ENCODE measurements around the gene CFAP99.
"Not testable (repeated sequence)": the region's sequence is repeated elsewhere in the genome, so short reads cannot be mapped to it uniquely, and the experiment has no call there.

The CFAP99 gene

DNA sequence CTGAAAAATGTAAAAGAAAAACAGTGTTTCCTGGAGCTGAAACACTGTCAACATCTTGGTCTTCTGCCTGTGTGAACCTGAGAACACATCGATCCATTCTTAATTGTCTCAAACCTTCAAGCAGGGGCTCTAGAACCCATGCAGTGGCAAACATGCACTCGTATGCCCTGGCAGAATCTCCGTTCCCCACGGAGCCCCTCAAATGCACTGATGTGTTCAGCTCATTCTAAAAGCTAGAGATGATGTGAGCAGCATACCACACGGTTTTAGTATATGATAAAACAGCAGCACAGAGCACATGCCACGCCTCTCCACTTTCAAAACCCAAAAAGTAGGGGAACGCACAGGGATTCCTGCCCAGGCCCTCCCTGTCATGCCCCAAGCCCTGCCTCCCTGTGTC is 45.2 kb upstream of the CFAP99 start:
- Histone ChIP-seq H3K9ac (no peak overlapping the region), H2AFZ (no peak overlapping the region), H3K27me3 (ENCODE audit: control insufficient read depth, insufficient read depth, low read length) (no peaks in the 10 kb centered on the region), H3K4me3 (ENCODE audit: low read depth, low read length) (no peak overlapping the region), H3K9me3 (ENCODE audit: control insufficient read depth, low read length) (no peaks in the 10 kb centered on the region), H3K79me2 (no peaks in the 10 kb centered on the region), H3K27ac (no peak overlapping the region), H3K4me2 (ENCODE audit: low read length) (no peak overlapping the region), H3K4me1 (no peaks in the 10 kb centered on the region), H3K36me3 (ENCODE audit: control insufficient read depth, insufficient read depth, low read length) (no peaks in the 10 kb centered on the region)
- TF ChIP-seq, protein P1, sequence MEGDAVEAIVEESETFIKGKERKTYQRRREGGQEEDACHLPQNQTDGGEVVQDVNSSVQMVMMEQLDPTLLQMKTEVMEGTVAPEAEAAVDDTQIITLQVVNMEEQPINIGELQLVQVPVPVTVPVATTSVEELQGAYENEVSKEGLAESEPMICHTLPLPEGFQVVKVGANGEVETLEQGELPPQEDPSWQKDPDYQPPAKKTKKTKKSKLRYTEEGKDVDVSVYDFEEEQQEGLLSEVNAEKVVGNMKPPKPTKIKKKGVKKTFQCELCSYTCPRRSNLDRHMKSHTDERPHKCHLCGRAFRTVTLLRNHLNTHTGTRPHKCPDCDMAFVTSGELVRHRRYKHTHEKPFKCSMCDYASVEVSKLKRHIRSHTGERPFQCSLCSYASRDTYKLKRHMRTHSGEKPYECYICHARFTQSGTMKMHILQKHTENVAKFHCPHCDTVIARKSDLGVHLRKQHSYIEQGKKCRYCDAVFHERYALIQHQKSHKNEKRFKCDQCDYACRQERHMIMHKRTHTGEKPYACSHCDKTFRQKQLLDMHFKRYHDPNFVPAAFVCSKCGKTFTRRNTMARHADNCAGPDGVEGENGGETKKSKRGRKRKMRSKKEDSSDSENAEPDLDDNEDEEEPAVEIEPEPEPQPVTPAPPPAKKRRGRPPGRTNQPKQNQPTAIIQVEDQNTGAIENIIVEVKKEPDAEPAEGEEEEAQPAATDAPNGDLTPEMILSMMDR (IDR thresholded peaks at IDR 0.05): no peak

DNA sequence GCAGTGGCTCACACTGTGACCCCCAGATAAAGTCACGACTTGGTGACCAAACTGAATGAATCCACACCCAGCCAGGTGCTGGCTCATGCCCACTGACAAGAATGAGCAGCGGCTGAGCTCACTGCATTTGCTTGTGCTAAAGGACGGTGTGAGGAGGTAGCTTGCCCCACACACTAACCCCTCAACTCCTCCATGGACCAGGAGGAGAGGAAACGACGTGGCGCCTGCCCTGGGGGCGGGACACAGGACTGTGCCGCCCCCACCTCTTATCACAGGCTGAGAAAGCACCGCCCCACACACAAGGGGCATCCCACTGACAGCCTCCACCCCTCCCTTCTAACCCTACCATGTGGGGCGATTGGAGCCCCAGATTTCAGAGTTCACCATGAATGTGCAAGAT is 43.3 kb upstream of the CFAP99 start:
- H3K4me2 ChIP-seq (ENCODE audit: low read length): no peak overlapping the region
- TF ChIP-seq, protein P1 (IDR thresholded peaks at IDR 0.05): no peak
- H3K4me1 ChIP-seq: no peaks in the 10 kb centered on the region
- no peaks in the 10 kb centered on the region for H3K9me3 ChIP-seq (ENCODE audit: control insufficient read depth, low read length)
- no peak overlapping the region for H3K27ac ChIP-seq
- H3K36me3 ChIP-seq (ENCODE audit: control insufficient read depth, insufficient read depth, low read length): no peaks in the 10 kb centered on the region
- no peaks in the 10 kb centered on the region for H3K27me3 ChIP-seq (ENCODE audit: control insufficient read depth, insufficient read depth, low read length)
- H3K79me2 ChIP-seq: no peaks in the 10 kb centered on the region
- H2AFZ ChIP-seq: no peak overlapping the region
- H3K4me3 ChIP-seq (ENCODE audit: low read depth, low read length): no peak overlapping the region
- no peak overlapping the region for H3K9ac ChIP-seq

DNA sequence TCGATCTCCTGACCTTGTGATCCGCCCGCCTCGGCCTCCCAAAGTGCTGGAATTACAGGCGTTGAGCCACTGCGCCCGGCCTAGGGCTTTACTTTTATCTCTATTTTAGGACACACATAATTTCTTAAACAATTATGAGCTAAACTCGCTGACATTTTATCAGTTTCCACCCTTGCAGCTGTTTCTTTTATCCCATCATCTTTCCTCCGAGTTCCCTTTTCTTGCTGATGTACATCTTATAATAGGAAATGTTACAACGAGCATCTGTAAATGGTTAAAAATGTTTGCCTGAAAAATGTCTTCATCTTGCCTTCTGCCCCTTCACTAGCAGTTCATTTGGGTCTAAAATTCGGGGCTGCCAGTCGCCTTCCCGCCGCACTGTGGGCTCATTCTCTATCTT is 41.5 kb upstream of the CFAP99 start:
- TF ChIP-seq, protein P1 (IDR thresholded peaks at IDR 0.05): no peak
- Histone ChIP-seq H3K27ac (no peak overlapping the region), H3K36me3 (ENCODE audit: control insufficient read depth, insufficient read depth, low read length) (no peaks in the 10 kb centered on the region), H3K4me2 (ENCODE audit: low read length) (no peak overlapping the region), H3K27me3 (ENCODE audit: control insufficient read depth, insufficient read depth, low read length) (no peaks in the 10 kb centered on the region), H3K9me3 (ENCODE audit: control insufficient read depth, low read length) (no peaks in the 10 kb centered on the region), H2AFZ (no peak overlapping the region), H3K79me2 (no peaks in the 10 kb centered on the region), H3K9ac (no peak overlapping the region), H3K4me1 (no peaks in the 10 kb centered on the region), H3K4me3 (ENCODE audit: low read depth, low read length) (no peak overlapping the region)

DNA sequence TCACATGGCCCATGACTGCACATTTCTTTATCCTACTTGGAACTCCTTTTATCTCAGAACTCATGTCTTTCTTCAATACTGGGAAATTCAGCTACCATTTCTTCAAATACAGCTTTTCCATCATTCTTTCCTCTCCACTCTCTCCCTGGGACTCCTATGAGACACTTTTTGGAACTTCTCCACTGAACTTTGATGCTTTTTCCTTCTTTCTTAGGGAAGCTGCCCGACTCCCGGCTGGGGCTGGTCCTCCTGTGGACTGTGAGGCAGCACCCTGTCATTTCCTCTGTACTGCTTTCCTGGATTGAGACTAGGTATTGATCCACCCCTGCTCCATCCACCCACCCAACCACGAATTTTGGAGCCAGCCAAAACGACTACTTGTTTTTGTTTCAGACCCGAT is 40.4 kb upstream of the CFAP99 start:
- Histone ChIP-seq H3K9me3 (ENCODE audit: control insufficient read depth, low read length) (no peaks in the 10 kb centered on the region), H3K36me3 (ENCODE audit: control insufficient read depth, insufficient read depth, low read length) (no peaks in the 10 kb centered on the region), H3K27ac (no peak overlapping the region), H3K4me1 (no peaks in the 10 kb centered on the region), H3K9ac (no peak overlapping the region), H3K4me2 (ENCODE audit: low read length) (no peak overlapping the region), H2AFZ (no peak overlapping the region), H3K79me2 (no peaks in the 10 kb centered on the region), H3K27me3 (ENCODE audit: control insufficient read depth, insufficient read depth, low read length) (no peaks in the 10 kb centered on the region), H3K4me3 (ENCODE audit: low read depth, low read length) (no peak overlapping the region)
- TF ChIP-seq, protein P1 (IDR thresholded peaks at IDR 0.05): no peak

DNA sequence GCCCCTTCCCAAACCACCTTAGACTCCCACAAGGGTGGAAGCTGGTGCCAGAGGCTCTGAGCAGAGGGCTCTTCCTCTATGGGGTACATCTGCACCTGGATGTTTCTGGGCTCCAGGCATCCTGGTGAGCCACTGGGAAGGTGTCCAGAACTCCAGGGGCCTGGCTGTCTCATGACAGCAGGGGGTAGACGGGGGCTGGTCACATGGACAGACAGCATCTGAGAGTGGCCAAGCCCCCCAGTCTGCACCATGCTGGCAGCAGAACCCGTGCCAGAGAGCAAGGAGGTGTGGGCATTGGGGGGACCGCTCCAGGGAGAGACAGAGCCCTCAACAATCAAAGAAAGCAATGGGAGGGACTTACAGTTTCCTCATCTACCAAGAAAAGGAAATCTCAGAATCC is 39.9 kb upstream of the CFAP99 start:
- Histone ChIP-seq H2AFZ (no peak overlapping the region), H3K27ac (no peak overlapping the region), H3K4me2 (ENCODE audit: low read length) (no peak overlapping the region), H3K9me3 (ENCODE audit: control insufficient read depth, low read length) (no peaks in the 10 kb centered on the region), H3K79me2 (no peaks in the 10 kb centered on the region), H3K4me3 (ENCODE audit: low read depth, low read length) (no peak overlapping the region), H3K4me1 (no peaks in the 10 kb centered on the region), H3K36me3 (ENCODE audit: control insufficient read depth, insufficient read depth, low read length) (no peaks in the 10 kb centered on the region), H3K27me3 (ENCODE audit: control insufficient read depth, insufficient read depth, low read length) (no peaks in the 10 kb centered on the region), H3K9ac (no peak overlapping the region)
- TF ChIP-seq, protein P1 (IDR thresholded peaks at IDR 0.05): no peak

DNA sequence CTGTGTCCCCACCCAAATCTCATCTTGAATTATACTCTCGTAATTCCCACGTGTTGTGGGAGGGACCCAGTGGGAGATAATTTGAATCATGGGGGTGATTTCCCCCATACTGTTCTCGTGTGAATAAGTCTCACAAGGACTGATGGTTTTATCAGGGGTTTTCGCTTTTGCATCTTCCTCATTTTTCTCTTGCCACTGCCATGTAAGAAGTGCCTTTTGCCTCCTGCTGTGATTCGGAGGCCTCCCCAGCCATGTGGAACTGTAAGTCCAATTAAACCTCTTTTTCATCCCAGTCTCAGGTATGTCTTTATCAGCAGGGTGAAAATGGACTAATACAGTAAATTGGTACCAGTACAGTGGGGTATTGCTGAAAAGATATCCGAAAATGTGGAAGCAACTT is 38.2 kb upstream of the CFAP99 start:
- not testable (repeated sequence) for H3K9me3 ChIP-seq (ENCODE audit: control insufficient read depth, low read length); H3K4me2 ChIP-seq (ENCODE audit: low read length); H3K4me1 ChIP-seq; H3K36me3 ChIP-seq (ENCODE audit: control insufficient read depth, insufficient read depth, low read length); H3K79me2 ChIP-seq; H3K27ac ChIP-seq; H3K27me3 ChIP-seq (ENCODE audit: control insufficient read depth, insufficient read depth, low read length); H3K4me3 ChIP-seq (ENCODE audit: low read depth, low read length); H2AFZ ChIP-seq; H3K9ac ChIP-seq

DNA sequence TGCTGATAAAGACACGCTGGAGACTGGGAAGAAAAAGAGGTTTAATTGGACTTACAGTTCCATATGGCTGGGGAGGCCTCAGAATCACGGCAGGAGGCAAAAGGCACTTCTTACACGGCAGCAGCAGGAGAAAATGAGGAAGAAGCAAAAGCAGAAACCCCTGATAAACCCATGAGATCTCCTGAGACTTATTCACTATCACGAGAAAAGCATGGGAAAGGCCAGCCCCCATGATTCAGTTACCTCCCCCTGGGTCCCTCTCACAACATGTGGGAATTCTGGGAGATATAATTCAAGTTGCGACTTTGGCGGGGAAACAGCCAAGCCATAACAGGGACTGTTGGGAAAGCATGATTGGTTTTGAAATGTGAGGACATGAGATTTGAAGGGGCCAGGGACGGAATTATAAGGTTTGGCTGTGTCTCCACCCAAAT is 36.0 kb upstream of the CFAP99 start:
- H3K36me3 ChIP-seq (ENCODE audit: control insufficient read depth, insufficient read depth, low read length); H3K79me2 ChIP-seq; H3K4me3 ChIP-seq (ENCODE audit: low read depth, low read length); H3K4me2 ChIP-seq (ENCODE audit: low read length); H3K9me3 ChIP-seq (ENCODE audit: control insufficient read depth, low read length); H2AFZ ChIP-seq; H3K4me1 ChIP-seq; H3K27me3 ChIP-seq (ENCODE audit: control insufficient read depth, insufficient read depth, low read length); H3K27ac ChIP-seq; H3K9ac ChIP-seq: not testable (repeated sequence)

Data from parathyroid adenoma (tissue), 2 donors.